Hepatocyte (in vitro differentiated cells): ENCODE measurements around the gene VPS13D.

Source experiments
- CTCF ChIP-seq: fragments of 200-600 bp; sonication (generic); IDR thresholded peaks from 2 replicates; pipeline ENCODE4 v1.5.1; 2016; ENCODE audit warnings: antibody characterized with exemption, mild to moderate bottlenecking; ENCODE audit not compliant: poor library complexity
- EZH2 ChIP-seq: fragments of 200-600 bp; sonication (generic); IDR thresholded peaks from 2 replicates; pipeline ENCODE4 v1.6.1; 2016; ENCODE audit warnings: antibody characterized with exemption, mild to moderate bottlenecking, borderline replicate concordance
- EZH2phosphoT487 ChIP-seq: fragments of 200-600 bp; sonication (generic); IDR thresholded peaks from one replicate; pipeline ENCODE4 v1.6.1; 2018; ENCODE audit warnings: antibody characterized with exemption, mild to moderate bottlenecking, low read depth, moderate library complexity; ENCODE audit not compliant: unreplicated experiment, severe bottlenecking

GRCh38 chr1:12301518-12302237, 71.8 kb downstream of the VPS13D start:
- no peak for TF ChIP-seq CTCF
- TF ChIP-seq EZH2phosphoT487 = no peak
- no peak for TF ChIP-seq EZH2
